Measurements from ENCODE around the gene NDUFA3. TPM values are rescaled to one million over a fixed set of nuclear protein-coding genes. Genes with fewer than 3 reads are reported as not detected.

The NDUFA3 gene
- total and polyA plus RNA-seq, 2 of the 13 experiments (the other 11 are each of a cell fraction or from before 2014, with no cell fraction given), result 31.6 to 75.4 TPM

GRCh38 chr19:54108496-54108895 lies 5.8 kb downstream of the NDUFA3 start (continued):
- TF ChIP-seq HNF1B (CRISPR knock-in tag; IDR thresholded peaks at IDR 0.05) (no peak), ZHX1 (CRISPR knock-in tag; IDR thresholded peaks at IDR 0.05; ENCODE audit: low read depth) (no peak), ZNF678 (CRISPR knock-in tag; IDR thresholded peaks at IDR 0.05) (no peak), MIER3 (CRISPR knock-in tag; IDR thresholded peaks at IDR 0.05; ENCODE audit: borderline replicate concordance) (no peak)

GRCh38 chr19:54109651-54110050 lies 7.0 kb downstream of the NDUFA3 start:
- Histone ChIP-seq H3K79me2 (ENCODE audit: insufficient read depth, low read length) (peaks cover 3% of the 10 kb centered on the region), H3K4me1 (ENCODE audit: insufficient read depth, low read length) (peaks cover 12% of the 10 kb centered on the region), H3K9me3 (ENCODE audit: low read length) (no peaks in the 10 kb centered on the region), H3K27ac (ENCODE audit: extremely low read length, insufficient read depth, low read length) (no peak overlapping the region), H3K9ac (ENCODE audit: insufficient read depth, low read depth, low read length) (no peak overlapping the region), H3K4me3 (replicated peaks in 1 of 3; ENCODE audit: insufficient read depth in 1 of 3, low read depth in 2 of 3, low read length in 3 of 3) (no peak overlapping the region), H4K20me1 (ENCODE audit: insufficient read depth, low read length) (no peaks in the 10 kb centered on the region), H3K4me2 (ENCODE audit: low read depth, low read length) (no peak overlapping the region), H3K27me3 (ENCODE audit: control insufficient read depth in 1 of 2, insufficient read depth in 2 of 2, low read length in 2 of 2) (no peaks in the 10 kb centered on the region), H2AFZ (ENCODE audit: low read length) (no peak overlapping the region), H3K36me3 (replicated peaks in 1 of 2; ENCODE audit: control insufficient read depth in 1 of 2, insufficient read depth in 2 of 2, low read length in 2 of 2) (peaks cover 13 to 51% of the 10 kb centered on the region in 2 experiments; a peak in 4 of 5 replicates)
- ChIA-PET POLR2A (no interaction called here), CTCF (ENCODE audit: low intra/inter-chr PET ratio, low total read pairs) (no interaction called here)
- no peak for FAIRE-seq
- intact Hi-C loops (cut with micrococcal nuclease; ENCODE audit: unreplicated experiment) (no loop called here), in situ Hi-C loops (cut with HindIII; ENCODE audit: extremely low pct_ligation_motif_present, low pct_unique_long_range_greater_than_20kb) (no loop called here)
- ATAC-seq, result peak; percentile 34; the same call in 2 of the 3 replicates
- 95% methylated on average over 6 of the region's 6 CpGs for WGBS (ENCODE audit: low lambda C conversion rate)
- BruUV-seq (replicated peaks), result no TSS peak
- DNase-seq (ENCODE audit: low spot score), result no peak
- no peak for TF ChIP-seq CBX5 (CRISPR knock-in tag; IDR thresholded peaks at IDR 0.05; ENCODE audit: borderline replicate concordance)
- no peak for TF ChIP-seq TP53 (CRISPR knock-in tag; conservative IDR thresholded peaks at IDR 0.05)
- no peak for TF ChIP-seq NFIB (CRISPR knock-in tag; IDR thresholded peaks at IDR 0.05; ENCODE audit: borderline replicate concordance)
- no peak for TF ChIP-seq SRY (CRISPR knock-in tag; IDR thresholded peaks at IDR 0.05)
- peak; percentile 30 for TF ChIP-seq AGO2 (optimal IDR thresholded peaks at IDR 0.05; ENCODE audit: low read depth, low read length)
- TF ChIP-seq RBFOX2 (IDR thresholded peaks at IDR 0.05; ENCODE audit: low read depth, low read length), result peak; percentile 49; the same call in 1 of the 2 replicates
